GM12865 (cell line): ENCODE data around the gene HIGD1C.

Experiments used
- DNase-seq: peaks from one replicate; pipeline ENCODE4 v3.0.0; 2010; ENCODE audit warnings: low read depth
- H3K4me3 ChIP-seq: 2 replicates; pipeline ENCODE4 v1.5.1; 2011; ENCODE audit warnings: mild to moderate bottlenecking, low read depth, low read length, control low read depth
- TF ChIP-seq, protein P1 (sequence below): IDR thresholded peaks from 2 replicates; pipeline ENCODE4 v1.5.1; 2011; ENCODE audit warnings: low read length, control low read depth, low read depth, inconsistent platforms; ENCODE audit not compliant: insufficient read depth; ENCODE audit errors: missing control alignments

The HIGD1C gene

GRCh38 chr12:50934371-50934851 is 17.9 kb upstream of the HIGD1C start:
- H3K4me3 ChIP-seq = no peak overlapping the region
- TF ChIP-seq, protein P1, sequence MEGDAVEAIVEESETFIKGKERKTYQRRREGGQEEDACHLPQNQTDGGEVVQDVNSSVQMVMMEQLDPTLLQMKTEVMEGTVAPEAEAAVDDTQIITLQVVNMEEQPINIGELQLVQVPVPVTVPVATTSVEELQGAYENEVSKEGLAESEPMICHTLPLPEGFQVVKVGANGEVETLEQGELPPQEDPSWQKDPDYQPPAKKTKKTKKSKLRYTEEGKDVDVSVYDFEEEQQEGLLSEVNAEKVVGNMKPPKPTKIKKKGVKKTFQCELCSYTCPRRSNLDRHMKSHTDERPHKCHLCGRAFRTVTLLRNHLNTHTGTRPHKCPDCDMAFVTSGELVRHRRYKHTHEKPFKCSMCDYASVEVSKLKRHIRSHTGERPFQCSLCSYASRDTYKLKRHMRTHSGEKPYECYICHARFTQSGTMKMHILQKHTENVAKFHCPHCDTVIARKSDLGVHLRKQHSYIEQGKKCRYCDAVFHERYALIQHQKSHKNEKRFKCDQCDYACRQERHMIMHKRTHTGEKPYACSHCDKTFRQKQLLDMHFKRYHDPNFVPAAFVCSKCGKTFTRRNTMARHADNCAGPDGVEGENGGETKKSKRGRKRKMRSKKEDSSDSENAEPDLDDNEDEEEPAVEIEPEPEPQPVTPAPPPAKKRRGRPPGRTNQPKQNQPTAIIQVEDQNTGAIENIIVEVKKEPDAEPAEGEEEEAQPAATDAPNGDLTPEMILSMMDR = no peak
- no peak for DNase-seq

GRCh38 chr12:50934981-50935807 is 17.1 kb upstream of the HIGD1C start:
- TF ChIP-seq, protein P1 = no peak
- H3K4me3 ChIP-seq = no peak overlapping the region
- no peak for DNase-seq

DNA sequence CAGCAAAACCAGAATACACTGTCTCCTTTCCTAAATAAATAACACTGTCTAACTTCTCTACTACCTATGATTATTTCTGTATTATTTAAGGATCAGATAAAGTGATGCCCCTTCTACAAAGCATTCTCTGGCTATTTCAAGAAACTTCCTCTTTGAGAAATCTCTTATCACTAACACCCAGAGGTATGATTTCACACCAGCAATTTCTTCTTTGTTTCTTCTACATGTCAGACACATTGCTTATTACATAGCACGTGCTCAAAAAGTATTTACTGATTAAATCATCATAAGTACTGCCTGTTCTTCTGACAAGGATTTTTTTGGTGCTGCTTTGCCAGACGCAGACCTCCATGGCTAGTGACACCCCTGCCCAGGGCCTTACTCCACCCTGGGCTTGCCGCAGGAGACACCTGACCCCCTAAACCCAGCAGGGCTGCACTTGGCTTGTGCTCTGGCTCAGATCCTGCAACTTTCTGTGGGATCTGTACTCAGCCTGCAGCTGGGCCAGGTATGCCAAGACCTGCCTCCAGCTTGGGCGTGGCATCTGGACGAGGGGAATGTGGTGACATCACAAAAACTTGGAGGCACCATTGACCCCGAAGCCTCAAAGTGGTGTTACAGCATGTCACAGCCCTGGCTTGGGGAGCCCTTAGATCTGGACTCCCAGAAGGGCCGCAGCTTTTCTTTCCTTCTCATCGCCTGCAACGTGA is 15.4 kb upstream of the HIGD1C start:
- TF ChIP-seq, protein P1 = no peak
- no peak overlapping the region for H3K4me3 ChIP-seq
- no peak for DNase-seq

- TF ChIP-seq, protein P1 = no peak
- no peak for DNase-seq
- no peak overlapping the region for H3K4me3 ChIP-seq
Observed at GRCh38 chr12:50937653-50938052, 14.7 kb upstream of the HIGD1C start.

GRCh38 chr12:50947933-50948626 is 4.3 kb upstream of the HIGD1C start:
- TF ChIP-seq, protein P1 = no peak

GRCh38 chr12:50948798-50949197 is 3.5 kb upstream of the HIGD1C start:
- no peak for DNase-seq
- H3K4me3 ChIP-seq = no peak overlapping the region
- TF ChIP-seq, protein P1 = no peak

More at GRCh38 chr12:50947933-50948626, 4.3 kb upstream of the HIGD1C start:
- no peak for DNase-seq
- H3K4me3 ChIP-seq = no peak overlapping the region
